ENCODE results near the gene HSD17B10. TPM values are rescaled to one million over a fixed set of nuclear protein-coding genes. Genes with fewer than 3 reads are reported as not detected.

Gene HSD17B10
- total RNA-seq (100 to 1,000 TPM in 1 of 2 donors, 10 to 100 TPM in 1; 32.4 to 175 TPM), polyA plus RNA-seq (100 to 1,000 TPM; 228 to 233 TPM)

GRCh38 chrX:53433651-53434639, at the start of gene HSD17B10:
HSD17B10 (minus strand) TSS chrX:53434370; CDS start chrX:53434345, 25 bp downstream.
- Histone ChIP-seq H3K36me3 (ENCODE audit: control insufficient read depth in 4 of 4, insufficient read depth in 3 of 4, low read depth in 1 of 4, low read length in 3 of 4) (peaks cover 0 to 29% (median 16%) of the 10 kb centered on the region in 4 donors), H3K27ac (ENCODE audit: low read depth in 1 of 2, low read length in 2 of 2) (peak within 1 kb of the TSS; percentile 59 to 69), H3K9me3 (ENCODE audit: control insufficient read depth in 4 of 4, low read length in 3 of 4) (no peaks in the 10 kb centered on the region), H3K27me3 (ENCODE audit: control insufficient read depth in 4 of 4, insufficient read depth in 4 of 4, low read length in 3 of 4) (no peaks in the 10 kb centered on the region), H3K4me3 (ENCODE audit: low read depth in 1 of 3, low read length in 3 of 3) (peak within 1 kb of the TSS; percentile 62 to 99 (median 91)), H3K9ac (ENCODE audit: low read depth in 1 of 2, low read length in 2 of 2) (peak within 1 kb of the TSS; percentile 60 to 79), H3K4me1 (ENCODE audit: control insufficient read depth in 4 of 4, insufficient read depth in 4 of 4, low read length in 3 of 4) (peaks cover 1 to 33% (median 20%) of the 10 kb centered on the region in 4 donors)
- peak; percentile 37 for TF ChIP-seq ZBTB33 (IDR thresholded peaks at IDR 0.05)
- peak in 1 of 2 donors; percentile 35 for TF ChIP-seq RXRA (IDR thresholded peaks at IDR 0.05)
- TF ChIP-seq SP1 (IDR thresholded peaks at IDR 0.05) = peak; percentile 85
- no peak for TF ChIP-seq FOXA1 (IDR thresholded peaks at IDR 0.05)
- TF ChIP-seq JUND (IDR thresholded peaks at IDR 0.05) = no peak
- peak; percentile 33 for TF ChIP-seq HNF4G (IDR thresholded peaks at IDR 0.05)
- peak; percentile 18 for TF ChIP-seq TAF1 (conservative IDR thresholded peaks at IDR 0.05)
- TF ChIP-seq, protein P1, sequence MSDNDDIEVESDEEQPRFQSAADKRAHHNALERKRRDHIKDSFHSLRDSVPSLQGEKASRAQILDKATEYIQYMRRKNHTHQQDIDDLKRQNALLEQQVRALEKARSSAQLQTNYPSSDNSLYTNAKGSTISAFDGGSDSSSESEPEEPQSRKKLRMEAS (IDR thresholded peaks at IDR 0.05) = peak; percentile 47
- TF ChIP-seq RAD21 (IDR thresholded peaks at IDR 0.05) = no peak
- TF ChIP-seq GABPA (IDR thresholded peaks at IDR 0.05 in 1 of 2, conservative IDR thresholded peaks at IDR 0.05 in 1 of 2) = peak in 1 of 2 donors; percentile 81
- peak; percentile 96 for TF ChIP-seq YY1 (IDR thresholded peaks at IDR 0.05)
- peak; percentile 66 to 76 for TF ChIP-seq HNF4A (conservative IDR thresholded peaks at IDR 0.05)
- peak; percentile 83 for DNase-seq (ENCODE audit: low spot score)
- 3% methylated on average over 61 of the region's 61 CpGs for whole genome bisulfite sequencing

DNA sequence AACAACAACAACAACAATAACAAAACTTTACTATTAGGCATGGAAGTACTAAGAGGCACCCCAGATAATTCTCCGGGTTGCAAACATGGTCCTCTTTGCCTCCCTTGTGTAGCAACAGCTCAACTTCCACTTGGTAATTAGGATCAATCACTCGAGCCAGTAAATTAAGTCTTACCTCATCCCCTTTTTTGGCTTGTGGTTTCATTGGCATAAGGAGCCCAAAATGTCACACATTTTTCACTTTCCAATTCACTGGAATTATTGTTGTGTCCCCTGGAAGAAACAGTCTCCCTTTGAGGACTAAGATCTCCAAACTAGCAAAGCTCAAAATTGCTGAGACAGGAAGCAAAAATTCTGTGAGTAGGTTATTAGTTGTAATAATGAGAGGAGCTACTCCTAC, 49.2 kb upstream of the HSD17B10 start:
- peaks cover 0 to 19% (median 8%) of the 10 kb centered on the region in 4 donors for H3K9me3 ChIP-seq (ENCODE audit: control insufficient read depth in 4 of 4, low read length in 3 of 4)
- no peaks in the 10 kb centered on the region for H3K4me1 ChIP-seq (ENCODE audit: control insufficient read depth in 4 of 4, insufficient read depth in 4 of 4, low read length in 3 of 4)
- no peaks in the 10 kb centered on the region for H3K36me3 ChIP-seq (ENCODE audit: control insufficient read depth in 4 of 4, insufficient read depth in 3 of 4, low read depth in 1 of 4, low read length in 3 of 4)
- TF ChIP-seq GABPA (IDR thresholded peaks at IDR 0.05 in 1 of 2, conservative IDR thresholded peaks at IDR 0.05 in 1 of 2) (no peak), HNF4G (IDR thresholded peaks at IDR 0.05) (no peak), RAD21 (IDR thresholded peaks at IDR 0.05) (no peak), ATF3 (IDR thresholded peaks at IDR 0.05) (no peak), ZBTB33 (IDR thresholded peaks at IDR 0.05) (no peak), RXRA (IDR thresholded peaks at IDR 0.05) (no peak), HNF4A (conservative IDR thresholded peaks at IDR 0.05) (no peak), EGR1 (IDR thresholded peaks at IDR 0.05; ENCODE audit: low read depth in 2 of 2) (no peak), FOXA2 (IDR thresholded peaks at IDR 0.05) (no peak), JUND (IDR thresholded peaks at IDR 0.05) (no peak), REST (IDR thresholded peaks at IDR 0.05) (no peak), NR2F2 (IDR thresholded peaks at IDR 0.05) (no peak), TAF1 (conservative IDR thresholded peaks at IDR 0.05) (no peak), FOXA1 (IDR thresholded peaks at IDR 0.05) (no peak), YY1 (IDR thresholded peaks at IDR 0.05) (no peak)
- TF ChIP-seq, protein P2, sequence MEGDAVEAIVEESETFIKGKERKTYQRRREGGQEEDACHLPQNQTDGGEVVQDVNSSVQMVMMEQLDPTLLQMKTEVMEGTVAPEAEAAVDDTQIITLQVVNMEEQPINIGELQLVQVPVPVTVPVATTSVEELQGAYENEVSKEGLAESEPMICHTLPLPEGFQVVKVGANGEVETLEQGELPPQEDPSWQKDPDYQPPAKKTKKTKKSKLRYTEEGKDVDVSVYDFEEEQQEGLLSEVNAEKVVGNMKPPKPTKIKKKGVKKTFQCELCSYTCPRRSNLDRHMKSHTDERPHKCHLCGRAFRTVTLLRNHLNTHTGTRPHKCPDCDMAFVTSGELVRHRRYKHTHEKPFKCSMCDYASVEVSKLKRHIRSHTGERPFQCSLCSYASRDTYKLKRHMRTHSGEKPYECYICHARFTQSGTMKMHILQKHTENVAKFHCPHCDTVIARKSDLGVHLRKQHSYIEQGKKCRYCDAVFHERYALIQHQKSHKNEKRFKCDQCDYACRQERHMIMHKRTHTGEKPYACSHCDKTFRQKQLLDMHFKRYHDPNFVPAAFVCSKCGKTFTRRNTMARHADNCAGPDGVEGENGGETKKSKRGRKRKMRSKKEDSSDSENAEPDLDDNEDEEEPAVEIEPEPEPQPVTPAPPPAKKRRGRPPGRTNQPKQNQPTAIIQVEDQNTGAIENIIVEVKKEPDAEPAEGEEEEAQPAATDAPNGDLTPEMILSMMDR (IDR thresholded peaks at IDR 0.05; ENCODE audit: low read depth, low read length, missing input control) = no peak
- TF ChIP-seq, protein P1 (IDR thresholded peaks at IDR 0.05) = no peak
- peaks cover 0 to 2% (median 0%) of the 10 kb centered on the region in 4 donors for H3K27me3 ChIP-seq (ENCODE audit: control insufficient read depth in 4 of 4, insufficient read depth in 4 of 4, low read length in 3 of 4)
- 77% methylated on average over 2 of the region's 2 CpGs for WGBS
- H3K9ac ChIP-seq (ENCODE audit: low read depth in 1 of 2, low read length in 2 of 2) = no peak overlapping the region
- H3K4me3 ChIP-seq (ENCODE audit: low read depth in 1 of 3, low read length in 3 of 3) = no peak overlapping the region
- no peak overlapping the region for H3K27ac ChIP-seq (ENCODE audit: low read depth in 1 of 2, low read length in 2 of 2)
- DNase-seq (ENCODE audit: low spot score) = no peak
